ENCODE results near the gene F13A1. TPM values are rescaled to one million over a fixed set of nuclear protein-coding genes. Genes with fewer than 3 reads are reported as not detected.

Gene F13A1
- total and polyA plus RNA-seq, 2 of the 13 experiments (the other 11 are each of a cell fraction or from before 2014, with no cell fraction given) = not detected

- H3K4me3 ChIP-seq (replicated peaks in 1 of 3; ENCODE audit: insufficient read depth in 1 of 3, low read depth in 2 of 3, low read length in 3 of 3) = no peak overlapping the region
- no peaks in the 10 kb centered on the region for H3K9me3 ChIP-seq (ENCODE audit: low read length)
- FAIRE-seq = no peak
- H3K9ac ChIP-seq (ENCODE audit: insufficient read depth, low read depth, low read length) = no peak overlapping the region
- H3K4me1 ChIP-seq (ENCODE audit: insufficient read depth, low read length) = no peaks in the 10 kb centered on the region
- in situ Hi-C loops (cut with HindIII; ENCODE audit: extremely low pct_ligation_motif_present, low pct_unique_long_range_greater_than_20kb) = no loop called here
- BruUV-seq (replicated peaks) = no TSS peak
- no peaks in the 10 kb centered on the region for H3K27me3 ChIP-seq (ENCODE audit: control insufficient read depth in 1 of 2, insufficient read depth in 2 of 2, low read length in 2 of 2)
- peak; percentile 67; the same call in 2 of the 3 replicates for ATAC-seq
- H2AFZ ChIP-seq (ENCODE audit: low read length) = no peak overlapping the region
- peak; percentile 7 for DNase-seq (ENCODE audit: low spot score)
- no peak overlapping the region for H3K4me2 ChIP-seq (ENCODE audit: low read depth, low read length)
- no peak for TF ChIP-seq ELF4 (CRISPR knock-in tag; IDR thresholded peaks at IDR 0.05; ENCODE audit: borderline replicate concordance)
- peak; percentile 25 for TF ChIP-seq MED8 (CRISPR knock-in tag; IDR thresholded peaks at IDR 0.05; ENCODE audit: insufficient replicate concordance)
- H4K20me1 ChIP-seq (ENCODE audit: insufficient read depth, low read length) = no peaks in the 10 kb centered on the region
- 10% methylated on average over 4 of the region's 7 CpGs for WGBS (ENCODE audit: low lambda C conversion rate)
- intact Hi-C loops (cut with micrococcal nuclease; ENCODE audit: unreplicated experiment) = no loop called here
- H3K27ac ChIP-seq (ENCODE audit: extremely low read length, insufficient read depth, low read length) = no peak overlapping the region
- no peaks in the 10 kb centered on the region for H3K79me2 ChIP-seq (ENCODE audit: insufficient read depth, low read length)
- H3K36me3 ChIP-seq (replicated peaks in 1 of 2; ENCODE audit: control insufficient read depth in 1 of 2, insufficient read depth in 2 of 2, low read length in 2 of 2) = no peaks in the 10 kb centered on the region
- POLR2A ChIA-PET = no interaction called here
- CTCF ChIA-PET (ENCODE audit: low intra/inter-chr PET ratio, low total read pairs) = no interaction called here
Measured at GRCh38 chr6:6243846-6244245, 76.6 kb downstream of the F13A1 start.

- BruUV-seq (replicated peaks) = no TSS peak
- WGBS (ENCODE audit: low lambda C conversion rate) = 7% methylated on average over 5 of the region's 5 CpGs
- Histone ChIP-seq H3K4me1 (ENCODE audit: insufficient read depth, low read length) (no peaks in the 10 kb centered on the region), H3K9ac (ENCODE audit: insufficient read depth, low read depth, low read length) (no peak overlapping the region), H3K4me2 (ENCODE audit: low read depth, low read length) (no peak overlapping the region), H4K20me1 (ENCODE audit: insufficient read depth, low read length) (no peaks in the 10 kb centered on the region), H3K9me3 (ENCODE audit: low read length) (no peaks in the 10 kb centered on the region), H3K79me2 (ENCODE audit: insufficient read depth, low read length) (no peaks in the 10 kb centered on the region), H3K27me3 (ENCODE audit: control insufficient read depth in 1 of 2, insufficient read depth in 2 of 2, low read length in 2 of 2) (0 out of 5 replicates have a peak, but pooled peaks cover 0 to 3% of the 10 kb centered on the region in 2 experiments), H3K27ac (ENCODE audit: extremely low read length, insufficient read depth, low read length) (no peak overlapping the region), H3K4me3 (replicated peaks in 1 of 3; ENCODE audit: insufficient read depth in 1 of 3, low read depth in 2 of 3, low read length in 3 of 3) (no peak overlapping the region), H2AFZ (ENCODE audit: low read length) (no peak overlapping the region), H3K36me3 (replicated peaks in 1 of 2; ENCODE audit: control insufficient read depth in 1 of 2, insufficient read depth in 2 of 2, low read length in 2 of 2) (no peaks in the 10 kb centered on the region)
- FAIRE-seq = no peak
- no peak for ATAC-seq
- intact Hi-C loops (cut with micrococcal nuclease; ENCODE audit: unreplicated experiment) = loop anchor here (5.0 kb wide), 1 partner anchor 802 kb away; no protein-coding TSS in a partner anchor
- POLR2A ChIA-PET = no interaction called here
- CTCF ChIA-PET (ENCODE audit: low intra/inter-chr PET ratio, low total read pairs) = no interaction called here
- TF ChIP-seq KDM1A (CRISPR knock-in tag; IDR thresholded peaks at IDR 0.05) (no peak), NFKB2 (CRISPR knock-in tag; IDR thresholded peaks at IDR 0.05; ENCODE audit: borderline replicate concordance) (no peak), MEIS1 (CRISPR knock-in tag; IDR thresholded peaks at IDR 0.05; ENCODE audit: borderline replicate concordance) (no peak), TBX2 (CRISPR knock-in tag; IDR thresholded peaks at IDR 0.05; ENCODE audit: borderline replicate concordance) (no peak), SRSF1 (optimal IDR thresholded peaks at IDR 0.05; ENCODE audit: low read depth, low read length) (no peak)
- TF ChIP-seq, protein P1, sequence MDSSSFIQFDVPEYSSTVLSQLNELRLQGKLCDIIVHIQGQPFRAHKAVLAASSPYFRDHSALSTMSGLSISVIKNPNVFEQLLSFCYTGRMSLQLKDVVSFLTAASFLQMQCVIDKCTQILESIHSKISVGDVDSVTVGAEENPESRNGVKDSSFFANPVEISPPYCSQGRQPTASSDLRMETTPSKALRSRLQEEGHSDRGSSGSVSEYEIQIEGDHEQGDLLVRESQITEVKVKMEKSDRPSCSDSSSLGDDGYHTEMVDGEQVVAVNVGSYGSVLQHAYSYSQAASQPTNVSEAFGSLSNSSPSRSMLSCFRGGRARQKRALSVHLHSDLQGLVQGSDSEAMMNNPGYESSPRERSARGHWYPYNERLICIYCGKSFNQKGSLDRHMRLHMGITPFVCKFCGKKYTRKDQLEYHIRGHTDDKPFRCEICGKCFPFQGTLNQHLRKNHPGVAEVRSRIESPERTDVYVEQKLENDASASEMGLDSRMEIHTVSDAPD (CRISPR knock-in tag; IDR thresholded peaks at IDR 0.05) = no peak
- in situ Hi-C loops (cut with HindIII; ENCODE audit: extremely low pct_ligation_motif_present, low pct_unique_long_range_greater_than_20kb) = no loop called here
- no peak for DNase-seq (ENCODE audit: low spot score)
Measured at GRCh38 chr6:6239598-6240581, 80.6 kb downstream of the F13A1 start.

All from HepG2 (cell line).